ENCODE data around the gene RIPPLY3. TPM values are rescaled to one million over a fixed set of nuclear protein-coding genes. Genes with fewer than 3 reads are reported as not detected.

Gene RIPPLY3
- total and polyA plus RNA-seq, 2 of the 13 experiments (the other 11 are each of a cell fraction or from before 2014, with no cell fraction given): 0.09 to 2.9 TPM

- CTCF ChIA-PET (ENCODE audit: low intra/inter-chr PET ratio, low total read pairs): no interaction called here
- ATAC-seq: no peak
- no peak for FAIRE-seq
Measured at GRCh38 chr21:37059181-37059580, 52.7 kb downstream of the RIPPLY3 start.

GRCh38 chr21:37060296-37060695, 53.8 kb downstream of the RIPPLY3 start:
- Histone ChIP-seq H4K20me1 (ENCODE audit: insufficient read depth, low read length) (no peaks in the 10 kb centered on the region), H2AFZ (ENCODE audit: low read length) (no peak overlapping the region), H3K4me3 (replicated peaks in 1 of 3; ENCODE audit: insufficient read depth in 1 of 3, low read depth in 2 of 3, low read length in 3 of 3) (no peak overlapping the region), H3K9me3 (ENCODE audit: low read length) (peaks cover 5% of the 10 kb centered on the region; the same call in 1 of the 2 replicates), H3K27me3 (ENCODE audit: control insufficient read depth in 1 of 2, insufficient read depth in 2 of 2, low read length in 2 of 2) (no peaks in the 10 kb centered on the region), H3K27ac (ENCODE audit: extremely low read length, insufficient read depth, low read length) (no peak overlapping the region), H3K4me1 (ENCODE audit: insufficient read depth, low read length) (peaks cover 33% of the 10 kb centered on the region), H3K36me3 (replicated peaks in 1 of 2; ENCODE audit: control insufficient read depth in 1 of 2, insufficient read depth in 2 of 2, low read length in 2 of 2) (no peaks in the 10 kb centered on the region), H3K4me2 (ENCODE audit: low read depth, low read length) (no peak overlapping the region), H3K9ac (ENCODE audit: insufficient read depth, low read depth, low read length) (no peak overlapping the region), H3K79me2 (ENCODE audit: insufficient read depth, low read length) (no peaks in the 10 kb centered on the region)
- intact Hi-C loops (cut with micrococcal nuclease; ENCODE audit: unreplicated experiment) (no loop called here), in situ Hi-C loops (cut with HindIII; ENCODE audit: extremely low pct_ligation_motif_present, low pct_unique_long_range_greater_than_20kb) (no loop called here)
- ChIA-PET CTCF (ENCODE audit: low intra/inter-chr PET ratio, low total read pairs) (no interaction called here), POLR2A (interaction anchor here (0.6 to 1.9 kb wide), 5 partner anchors 9 to 73 kb away, joined by 3 to 10 read pairs (median 3); partner anchors contain the start of gene PIGP)
- no TSS peak for BruUV-seq (replicated peaks)
- FAIRE-seq (peak; percentile 79), ATAC-seq (peak; percentile 98), DNase-seq (ENCODE audit: low spot score) (peak; percentile 89)
- 10% methylated on average over 1 of the region's 1 CpG for WGBS (ENCODE audit: low lambda C conversion rate)
- TF ChIP-seq ZMYM4 (CRISPR knock-in tag; IDR thresholded peaks at IDR 0.05) (peak; percentile 24; the same call in 1 of the 2 replicates), BCL6 (CRISPR knock-in tag; IDR thresholded peaks at IDR 0.05) (0 out of 2 replicates have a peak, but pooled peaks have one; percentile 7), SOX13 (IDR thresholded peaks at IDR 0.05) (no peak), SOX13 (CRISPR knock-in tag; conservative IDR thresholded peaks at IDR 0.05 in 1 of 2, IDR thresholded peaks at IDR 0.05 in 1 of 2) (peak in 1 of 2 experiments; percentile 48; a peak in 1 of 4 replicates)
- TF ChIP-seq, protein P1, sequence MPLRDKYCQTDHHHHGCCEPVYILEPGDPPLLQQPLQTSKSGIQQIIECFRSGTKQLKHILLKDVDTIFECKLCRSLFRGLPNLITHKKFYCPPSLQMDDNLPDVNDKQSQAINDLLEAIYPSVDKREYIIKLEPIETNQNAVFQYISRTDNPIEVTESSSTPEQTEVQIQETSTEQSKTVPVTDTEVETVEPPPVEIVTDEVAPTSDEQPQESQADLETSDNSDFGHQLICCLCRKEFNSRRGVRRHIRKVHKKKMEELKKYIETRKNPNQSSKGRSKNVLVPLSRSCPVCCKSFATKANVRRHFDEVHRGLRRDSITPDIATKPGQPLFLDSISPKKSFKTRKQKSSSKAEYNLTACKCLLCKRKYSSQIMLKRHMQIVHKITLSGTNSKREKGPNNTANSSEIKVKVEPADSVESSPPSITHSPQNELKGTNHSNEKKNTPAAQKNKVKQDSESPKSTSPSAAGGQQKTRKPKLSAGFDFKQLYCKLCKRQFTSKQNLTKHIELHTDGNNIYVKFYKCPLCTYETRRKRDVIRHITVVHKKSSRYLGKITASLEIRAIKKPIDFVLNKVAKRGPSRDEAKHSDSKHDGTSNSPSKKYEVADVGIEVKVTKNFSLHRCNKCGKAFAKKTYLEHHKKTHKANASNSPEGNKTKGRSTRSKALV (CRISPR knock-in tag; IDR thresholded peaks at IDR 0.05): 0 out of 2 replicates have a peak, but pooled peaks have one; percentile 30
- TF ChIP-seq, protein P2, sequence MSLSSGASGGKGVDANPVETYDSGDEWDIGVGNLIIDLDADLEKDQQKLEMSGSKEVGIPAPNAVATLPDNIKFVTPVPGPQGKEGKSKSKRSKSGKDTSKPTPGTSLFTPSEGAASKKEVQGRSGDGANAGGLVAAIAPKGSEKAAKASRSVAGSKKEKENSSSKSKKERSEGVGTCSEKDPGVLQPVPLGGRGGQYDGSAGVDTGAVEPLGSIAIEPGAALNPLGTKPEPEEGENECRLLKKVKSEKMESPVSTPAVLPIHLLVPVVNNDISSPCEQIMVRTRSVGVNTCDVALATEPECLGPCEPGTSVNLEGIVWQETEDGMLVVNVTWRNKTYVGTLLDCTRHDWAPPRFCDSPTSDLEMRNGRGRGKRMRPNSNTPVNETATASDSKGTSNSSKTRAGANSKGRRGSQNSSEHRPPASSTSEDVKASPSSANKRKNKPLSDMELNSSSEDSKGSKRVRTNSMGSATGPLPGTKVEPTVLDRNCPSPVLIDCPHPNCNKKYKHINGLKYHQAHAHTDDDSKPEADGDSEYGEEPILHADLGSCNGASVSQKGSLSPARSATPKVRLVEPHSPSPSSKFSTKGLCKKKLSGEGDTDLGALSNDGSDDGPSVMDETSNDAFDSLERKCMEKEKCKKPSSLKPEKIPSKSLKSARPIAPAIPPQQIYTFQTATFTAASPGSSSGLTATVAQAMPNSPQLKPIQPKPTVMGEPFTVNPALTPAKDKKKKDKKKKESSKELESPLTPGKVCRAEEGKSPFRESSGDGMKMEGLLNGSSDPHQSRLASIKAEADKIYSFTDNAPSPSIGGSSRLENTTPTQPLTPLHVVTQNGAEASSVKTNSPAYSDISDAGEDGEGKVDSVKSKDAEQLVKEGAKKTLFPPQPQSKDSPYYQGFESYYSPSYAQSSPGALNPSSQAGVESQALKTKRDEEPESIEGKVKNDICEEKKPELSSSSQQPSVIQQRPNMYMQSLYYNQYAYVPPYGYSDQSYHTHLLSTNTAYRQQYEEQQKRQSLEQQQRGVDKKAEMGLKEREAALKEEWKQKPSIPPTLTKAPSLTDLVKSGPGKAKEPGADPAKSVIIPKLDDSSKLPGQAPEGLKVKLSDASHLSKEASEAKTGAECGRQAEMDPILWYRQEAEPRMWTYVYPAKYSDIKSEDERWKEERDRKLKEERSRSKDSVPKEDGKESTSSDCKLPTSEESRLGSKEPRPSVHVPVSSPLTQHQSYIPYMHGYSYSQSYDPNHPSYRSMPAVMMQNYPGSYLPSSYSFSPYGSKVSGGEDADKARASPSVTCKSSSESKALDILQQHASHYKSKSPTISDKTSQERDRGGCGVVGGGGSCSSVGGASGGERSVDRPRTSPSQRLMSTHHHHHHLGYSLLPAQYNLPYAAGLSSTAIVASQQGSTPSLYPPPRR (CRISPR knock-in tag; IDR thresholded peaks at IDR 0.05; ENCODE audit: borderline replicate concordance): 0 out of 2 replicates have a peak, but pooled peaks have one; percentile 16

More at GRCh38 chr21:37059181-37059580, 52.7 kb downstream of the RIPPLY3 start:
- no peak overlapping the region for H2AFZ ChIP-seq (ENCODE audit: low read length)
- H3K4me3 ChIP-seq (replicated peaks in 1 of 3; ENCODE audit: insufficient read depth in 1 of 3, low read depth in 2 of 3, low read length in 3 of 3): no peak overlapping the region
- no peak overlapping the region for H3K27ac ChIP-seq (ENCODE audit: extremely low read length, insufficient read depth, low read length)
- H3K4me1 ChIP-seq (ENCODE audit: insufficient read depth, low read length): peaks cover 44% of the 10 kb centered on the region
- peaks cover 5% of the 10 kb centered on the region; the same call in 1 of the 2 replicates for H3K9me3 ChIP-seq (ENCODE audit: low read length)
- TF ChIP-seq, protein P3, sequence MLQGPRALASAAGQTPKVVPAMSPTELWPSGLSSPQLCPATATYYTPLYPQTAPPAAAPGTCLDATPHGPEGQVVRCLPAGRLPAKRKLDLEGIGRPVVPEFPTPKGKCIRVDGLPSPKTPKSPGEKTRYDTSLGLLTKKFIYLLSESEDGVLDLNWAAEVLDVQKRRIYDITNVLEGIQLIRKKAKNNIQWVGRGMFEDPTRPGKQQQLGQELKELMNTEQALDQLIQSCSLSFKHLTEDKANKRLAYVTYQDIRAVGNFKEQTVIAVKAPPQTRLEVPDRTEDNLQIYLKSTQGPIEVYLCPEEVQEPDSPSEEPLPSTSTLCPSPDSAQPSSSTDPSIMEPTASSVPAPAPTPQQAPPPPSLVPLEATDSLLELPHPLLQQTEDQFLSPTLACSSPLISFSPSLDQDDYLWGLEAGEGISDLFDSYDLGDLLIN (CRISPR knock-in tag; IDR thresholded peaks at IDR 0.05; ENCODE audit: borderline replicate concordance): no peak
- TF ChIP-seq NFATC3 (CRISPR knock-in tag; IDR thresholded peaks at IDR 0.05): no peak
- H3K79me2 ChIP-seq (ENCODE audit: insufficient read depth, low read length): no peaks in the 10 kb centered on the region
- no peaks in the 10 kb centered on the region for H3K36me3 ChIP-seq (replicated peaks in 1 of 2; ENCODE audit: control insufficient read depth in 1 of 2, insufficient read depth in 2 of 2, low read length in 2 of 2)
- no peak overlapping the region for H3K9ac ChIP-seq (ENCODE audit: insufficient read depth, low read depth, low read length)
- no peaks in the 10 kb centered on the region for H3K27me3 ChIP-seq (ENCODE audit: control insufficient read depth in 1 of 2, insufficient read depth in 2 of 2, low read length in 2 of 2)
- intact Hi-C loops (cut with micrococcal nuclease; ENCODE audit: unreplicated experiment): no loop called here
- WGBS (ENCODE audit: low lambda C conversion rate): 41% methylated on average over 5 of the region's 5 CpGs
- in situ Hi-C loops (cut with HindIII; ENCODE audit: extremely low pct_ligation_motif_present, low pct_unique_long_range_greater_than_20kb): no loop called here
- H4K20me1 ChIP-seq (ENCODE audit: insufficient read depth, low read length): no peaks in the 10 kb centered on the region
- no peak for DNase-seq (ENCODE audit: low spot score)
- POLR2A ChIA-PET: interaction anchor here (1.9 kb wide), 1 partner anchor 13 kb away, joined by 10 read pairs; the partner anchor contains the start of gene PIGP
- BruUV-seq (replicated peaks): no TSS peak
- no peak overlapping the region for H3K4me2 ChIP-seq (ENCODE audit: low read depth, low read length)

Data from HepG2 (cell line).